KMS-11 (cell line): ENCODE results near the gene MT1B.

Experiments
- H2AFZ ChIP-seq: fragments of 200-600 bp; sonication (generic); 2 replicates; pipeline ENCODE4 v1.6.1; 2016; ENCODE audit warnings: antibody characterized with exemption, mixed run types, low read depth
- H3K27ac ChIP-seq: fragments of 200-600 bp; sonication (generic); 2 replicates; pipeline ENCODE4 v1.6.1; 2016; ENCODE audit warnings: mild to moderate bottlenecking, mixed run types
- H3K27me3 ChIP-seq: fragments of 200-600 bp; sonication (generic); 2 replicates; pipeline ENCODE4 v1.6.1; 2017; ENCODE audit warnings: mild to moderate bottlenecking, low read depth, mixed run types, moderate library complexity; ENCODE audit not compliant: insufficient read depth
- H3K36me3 ChIP-seq: fragments of 200-600 bp; sonication (generic); 2 replicates; pipeline ENCODE4 v1.6.1; 2017; ENCODE audit warnings: mild to moderate bottlenecking, mixed run types; ENCODE audit not compliant: insufficient read depth
- H3K4me1 ChIP-seq: fragments of 200-600 bp; sonication (generic); 2 replicates; pipeline ENCODE4 v1.6.1; 2016; ENCODE audit warnings: mild to moderate bottlenecking, low read depth, mixed run types; ENCODE audit not compliant: poor library complexity, severe bottlenecking
- H3K4me2 ChIP-seq: fragments of 200-600 bp; sonication (generic); 2 replicates; pipeline ENCODE4 v1.7.0; 2016; ENCODE audit warnings: mild to moderate bottlenecking, mixed run types
- H3K4me3 ChIP-seq: fragments of 200-600 bp; sonication (generic); IDR thresholded peaks from 2 replicates; pipeline ENCODE4 v1.6.1; 2017; ENCODE audit warnings: low read depth, low read length, mixed read lengths; ENCODE audit not compliant: insufficient read depth
- H3K79me2 ChIP-seq: fragments of 200-600 bp; sonication (generic); 2 replicates; pipeline ENCODE4 v1.6.1; 2016; ENCODE audit warnings: low read depth, mixed run types; ENCODE audit not compliant: insufficient read depth
- H3K9ac ChIP-seq: fragments of 200-600 bp; sonication (generic); 2 replicates; pipeline ENCODE4 v1.6.1; 2016; ENCODE audit warnings: mild to moderate bottlenecking, mixed run types
- H4K20me1 ChIP-seq: fragments of 200-600 bp; sonication (generic); 2 replicates; pipeline ENCODE4 v1.6.1; 2016; ENCODE audit warnings: mild to moderate bottlenecking, mixed run types; ENCODE audit not compliant: insufficient read depth
- CTCF ChIP-seq: fragments of 200-600 bp; sonication (generic); conservative IDR thresholded peaks from 2 replicates; pipeline ENCODE4 v1.6.1; 2017; ENCODE audit warnings: low read depth, mild to moderate bottlenecking, antibody characterized with exemption, low read length, moderate library complexity, mixed read lengths

The MT1B gene

GRCh38 chr16:56630134-56630533 is 21.6 kb upstream of the MT1B start:
- no peak for TF ChIP-seq CTCF
- peaks cover 3% of the 10 kb centered on the region; the same call in 1 of the 2 replicates for H3K27me3 ChIP-seq
- no peaks in the 10 kb centered on the region for H3K79me2 ChIP-seq
- no peak overlapping the region for H2AFZ ChIP-seq
- no peak overlapping the region for H3K4me3 ChIP-seq
- H3K9ac ChIP-seq, result no peak overlapping the region
- no peaks in the 10 kb centered on the region for H3K36me3 ChIP-seq
- H4K20me1 ChIP-seq, result no peaks in the 10 kb centered on the region
- H3K4me2 ChIP-seq, result no peak overlapping the region
- H3K4me1 ChIP-seq, result no peaks in the 10 kb centered on the region
- no peak overlapping the region for H3K27ac ChIP-seq

DNA sequence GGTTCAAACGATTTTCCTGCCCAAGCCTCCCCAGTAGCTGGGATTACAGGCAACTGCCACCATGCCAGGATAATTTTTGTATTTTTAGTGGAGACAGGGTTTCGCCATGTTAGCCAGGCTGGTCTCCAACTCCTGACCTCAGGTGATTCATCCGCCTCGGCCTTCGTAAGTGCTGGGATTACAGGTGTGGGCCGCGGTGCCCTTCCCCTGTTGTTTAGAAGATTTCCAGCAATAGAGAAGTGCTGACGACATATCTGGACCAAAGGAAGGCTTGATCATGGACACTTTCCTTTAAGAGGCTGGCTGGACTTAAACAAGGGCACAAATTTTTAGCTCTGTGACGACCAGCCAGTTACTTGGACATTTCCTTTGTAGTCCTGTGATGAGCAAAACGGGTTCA is 20.5 kb upstream of the MT1B start:
- H3K36me3 ChIP-seq, result no peaks in the 10 kb centered on the region
- no peak overlapping the region for H3K9ac ChIP-seq
- no peak overlapping the region for H3K4me2 ChIP-seq
- no peak overlapping the region for H3K4me3 ChIP-seq
- H3K4me1 ChIP-seq, result no peaks in the 10 kb centered on the region
- H3K27me3 ChIP-seq, result peaks cover 6% of the 10 kb centered on the region; the same call in 1 of the 2 replicates
- H4K20me1 ChIP-seq, result no peaks in the 10 kb centered on the region
- H3K27ac ChIP-seq, result no peak overlapping the region
- H3K79me2 ChIP-seq, result no peaks in the 10 kb centered on the region
- no peak overlapping the region for H2AFZ ChIP-seq
- TF ChIP-seq CTCF, result no peak

DNA sequence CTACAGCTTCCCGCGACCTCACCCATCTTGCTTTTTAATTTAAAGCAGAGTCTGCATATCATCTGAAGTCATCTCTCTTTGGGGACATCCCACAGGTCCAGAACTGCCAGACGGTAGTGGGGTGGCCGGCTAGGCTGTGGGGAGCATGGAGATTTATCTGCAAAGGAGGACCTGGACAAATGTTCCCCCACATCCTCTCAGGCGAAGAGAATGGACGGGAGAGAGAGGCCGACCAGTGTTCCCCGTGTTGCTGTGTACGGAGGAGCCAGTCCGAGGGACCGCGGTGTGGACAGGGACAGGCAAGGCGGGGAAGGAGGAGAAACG is 19.9 kb upstream of the MT1B start:
- no peaks in the 10 kb centered on the region for H3K79me2 ChIP-seq
- H3K4me1 ChIP-seq, result no peaks in the 10 kb centered on the region
- H3K4me3 ChIP-seq, result no peak overlapping the region
- no peaks in the 10 kb centered on the region for H4K20me1 ChIP-seq
- H3K9ac ChIP-seq, result no peak overlapping the region
- H3K36me3 ChIP-seq, result no peaks in the 10 kb centered on the region
- peaks cover 6% of the 10 kb centered on the region; the same call in 1 of the 2 replicates for H3K27me3 ChIP-seq
- no peak overlapping the region for H3K27ac ChIP-seq
- H2AFZ ChIP-seq, result no peak overlapping the region
- no peak overlapping the region for H3K4me2 ChIP-seq
- TF ChIP-seq CTCF, result no peak

DNA sequence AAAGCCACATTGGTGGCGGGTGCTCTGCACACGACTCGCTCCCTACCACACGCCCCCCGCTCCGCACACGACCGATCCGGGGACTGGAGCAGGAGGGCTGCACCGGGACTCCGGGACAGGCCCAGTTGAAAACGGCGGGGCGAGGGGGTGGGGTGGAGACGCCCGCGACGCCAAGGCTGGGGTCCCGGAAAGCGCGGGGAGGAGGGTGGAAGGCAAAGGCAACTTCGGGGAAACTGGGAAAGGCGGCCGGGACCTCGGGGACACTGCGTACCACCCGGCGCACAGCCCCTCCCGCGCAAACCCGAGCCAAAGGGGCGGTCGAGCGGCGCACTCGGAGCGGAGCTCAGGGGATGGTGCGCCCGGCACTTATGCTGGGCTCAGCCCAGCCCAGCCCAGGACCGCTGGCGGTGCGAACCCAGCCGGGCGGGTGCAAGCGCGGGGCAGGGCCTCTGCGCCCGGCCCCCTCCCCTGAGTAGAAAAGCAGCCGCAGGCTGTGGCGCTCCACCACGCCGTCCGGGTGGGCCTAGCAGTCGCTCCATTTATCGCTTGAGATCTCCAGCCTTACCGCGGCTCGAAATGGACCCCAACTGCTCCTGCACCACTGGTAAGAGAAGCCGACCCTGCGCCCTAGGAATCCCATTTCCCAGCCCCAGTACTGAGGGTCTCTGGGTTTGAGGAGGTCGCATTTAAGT is 19.4 kb upstream of the MT1B start, which contains the start of gene MT1M:
TSS of gene MT1M (plus strand) at position 504 of the 692 bp plus-strand sequence. CDS start at position 577, 73 bp downstream.
- no peak for TF ChIP-seq CTCF
- Histone ChIP-seq H2AFZ (no peak within 1 kb of the TSS), H3K27me3 (peaks cover 6% of the 10 kb centered on the region; the same call in 1 of the 2 replicates), H3K4me1 (no peaks in the 10 kb centered on the region), H3K36me3 (no peaks in the 10 kb centered on the region), H3K4me2 (no peak within 1 kb of the TSS), H4K20me1 (no peaks in the 10 kb centered on the region), H3K4me3 (no peak within 1 kb of the TSS), H3K9ac (no peak within 1 kb of the TSS), H3K79me2 (no peaks in the 10 kb centered on the region), H3K27ac (no peak within 1 kb of the TSS)
